Sigmoid colon (tissue), 7 donors: Measurements from ENCODE around the gene KCTD15. TPM values are rescaled to one million over a fixed set of nuclear protein-coding genes. Genes with fewer than 3 reads are reported as not detected.

Source experiments
- DNase-seq: peaks from one replicate; pipeline ENCODE4 v3.0.0-alpha.2; 2019
- H3K27ac ChIP-seq, 4 donors: fragments of 200-600 bp; sonication (generic); one replicate each; pipeline ENCODE4 v1.5.1; 2016 to 2019; ENCODE audit warnings: mild to moderate bottlenecking in 1 of 4
- H3K27me3 ChIP-seq, 3 donors: fragments of 200-600 bp; sonication (generic); one replicate each; pipeline ENCODE4 v1.5.1; 2019; ENCODE audit warnings: mild to moderate bottlenecking in 1 of 3
- H3K36me3 ChIP-seq, 4 donors: fragments of 200-600 bp; sonication (generic); one replicate each; pipeline ENCODE4 v1.5.1; 2016 to 2019
- H3K4me1 ChIP-seq, 4 donors: fragments of 200-600 bp; sonication (generic); one replicate each; pipeline ENCODE4 v1.5.1; 2017 to 2019
- H3K4me3 ChIP-seq, 4 donors: fragments of 200-600 bp; sonication (generic); one replicate each; pipeline ENCODE4 v1.5.1; 2017 to 2019; ENCODE audit warnings: mild to moderate bottlenecking in 2 of 4, moderate library complexity in 1 of 4
- H3K9me3 ChIP-seq, 4 donors: fragments of 200-600 bp in 3 of 4; sonication (generic) in 3 of 4; one replicate each; pipeline versions ENCODE4 v1.5.1 to v1.6.1; 2013 to 2019
- CTCF ChIP-seq, 4 experiments: fragments of 450-650 bp in 3 of 4; fragments of 200-600 bp in 1 of 4; IDR thresholded peaks; one replicate each; pipeline ENCODE4 v1.5.1; 2016 to 2019; ENCODE audit warnings: antibody characterized with exemption in 4 of 4, mild to moderate bottlenecking in 3 of 4, moderate library complexity in 2 of 4
- EP300 ChIP-seq, 4 donors: sonication (generic); formaldehyde crosslinking; IDR thresholded peaks; one replicate each; pipeline ENCODE4 v1.6.1; 2017; ENCODE audit warnings: antibody characterized with exemption in 4 of 4
- POLR2A ChIP-seq, 2 donors: fragments of 450-650 bp; IDR thresholded peaks; one replicate each; pipeline ENCODE4 v1.6.1; 2016; ENCODE audit warnings: antibody characterized with exemption in 2 of 2, mild to moderate bottlenecking in 2 of 2, moderate library complexity in 2 of 2
- POLR2AphosphoS5 ChIP-seq, 4 donors: sonication (generic); formaldehyde crosslinking; IDR thresholded peaks; one replicate each; pipeline ENCODE4 v1.6.1; 2017; ENCODE audit warnings: antibody characterized with exemption in 4 of 4
- WGBS, 2 donors: extraction: QIAGEN DNeasy Blood & Tissue Kit; methylation state at CpG; one replicate each; pipeline ENCODE4 v1.1.7; 2013; 5-methylcytosine and 5-hydroxymethylcytosine counted together
- intact Hi-C: fragments of 100-400 bp; cut with DNase I; formaldehyde crosslinking; loops from one replicate; pipeline ENCODE4 v1.15.1; 2023
- polyA plus RNA-seq, 3 donors: library from polyadenylated mRNA; stranded (reverse); fragments of 200-250 nt; gene quantifications; one replicate each; pipeline ENCODE4 v1.2.3, GENCODE V29; 2013
- total RNA-seq, 4 donors: library from RNA; depleted of rRNA; stranded (reverse); fragments of >200 nt; gene quantifications; one replicate each; pipeline ENCODE4 v1.1.0, GENCODE V29; 2016
- donor health status: healthy with polysubstance abuse.
- donor health status: Bipolar disorder and iron deficiency.
- donor health status: healthy.

The KCTD15 gene
- total and polyA plus RNA-seq, 7 donors: 3.0 to 132 (median 52.8) TPM

- peaks cover 0 to 35% (median 8%) of the 10 kb centered on the region in 3 donors for H3K27me3 ChIP-seq
- no peak for TF ChIP-seq EP300 (IDR thresholded peaks at IDR 0.05)
- no peak for TF ChIP-seq POLR2A (IDR thresholded peaks at IDR 0.05)
- TF ChIP-seq CTCF (IDR thresholded peaks at IDR 0.05): no peak
- no peak for TF ChIP-seq POLR2AphosphoS5 (IDR thresholded peaks at IDR 0.05)
- no peaks in the 10 kb centered on the region for H3K36me3 ChIP-seq
- no peaks in the 10 kb centered on the region for H3K9me3 ChIP-seq
- H3K4me3 ChIP-seq: no peak overlapping the region
- H3K27ac ChIP-seq: no peak overlapping the region
- H3K4me1 ChIP-seq: peaks cover 0 to 8% (median 1%) of the 10 kb centered on the region in 4 donors
- 43 to 45% methylated on average over 9 of the region's 9 CpGs for WGBS, 2 donors
- intact Hi-C loops: no loop called here
- DNase-seq: no peak
Observed at GRCh38 chr19:33767898-33768413, 28.7 kb upstream of the KCTD15 start.

- Histone ChIP-seq H3K27me3 (peaks cover 0 to 30% (median 8%) of the 10 kb centered on the region in 3 donors), H3K27ac (no peak overlapping the region), H3K36me3 (no peaks in the 10 kb centered on the region), H3K9me3 (no peaks in the 10 kb centered on the region), H3K4me3 (no peak overlapping the region), H3K4me1 (peaks cover 0 to 8% (median 1%) of the 10 kb centered on the region in 4 donors)
- TF ChIP-seq POLR2AphosphoS5 (IDR thresholded peaks at IDR 0.05) (no peak), POLR2A (IDR thresholded peaks at IDR 0.05) (no peak), EP300 (IDR thresholded peaks at IDR 0.05) (no peak), CTCF (IDR thresholded peaks at IDR 0.05) (no peak)
- intact Hi-C loops: no loop called here
- whole genome bisulfite sequencing, 2 donors: 72 to 74% methylated on average over 6 of the region's 6 CpGs
- DNase-seq: no peak
Observed at GRCh38 chr19:33769208-33769607, 27.5 kb upstream of the KCTD15 start.

GRCh38 chr19:33770107-33770506, 26.6 kb upstream of the KCTD15 start:
- no peak for TF ChIP-seq POLR2A (IDR thresholded peaks at IDR 0.05)
- no peak for DNase-seq
- Histone ChIP-seq H3K27ac (no peak overlapping the region), H3K4me1 (peaks cover 0 to 8% (median 1%) of the 10 kb centered on the region in 4 donors), H3K4me3 (no peak overlapping the region), H3K9me3 (no peaks in the 10 kb centered on the region), H3K36me3 (no peaks in the 10 kb centered on the region), H3K27me3 (peaks cover 0 to 30% (median 8%) of the 10 kb centered on the region in 3 donors)
- intact Hi-C loops: loop anchor here (5.0 to 10.0 kb wide), 3 partner anchors 353 to 625 kb away; no protein-coding TSS in a partner anchor
- WGBS, 2 donors: 79 to 80% methylated on average over 8 of the region's 8 CpGs

GRCh38 chr19:33771384-33772101, 25.1 kb upstream of the KCTD15 start:
- H3K4me1 ChIP-seq: peaks cover 0 to 8% (median 1%) of the 10 kb centered on the region in 4 donors
- intact Hi-C loops: loop anchor here (1.0 to 10.0 kb wide), 4 partner anchors 341 to 627 kb away; no protein-coding TSS in a partner anchor
- no peaks in the 10 kb centered on the region for H3K36me3 ChIP-seq
- no peak overlapping the region for H3K4me3 ChIP-seq
- TF ChIP-seq POLR2AphosphoS5 (IDR thresholded peaks at IDR 0.05) (no peak), POLR2A (IDR thresholded peaks at IDR 0.05) (no peak), CTCF (IDR thresholded peaks at IDR 0.05) (peak; percentile 69 to 81 (median 75))
- no peaks in the 10 kb centered on the region for H3K9me3 ChIP-seq
- WGBS, 2 donors: 27 to 35% methylated on average over 19 of the region's 19 CpGs
- no peak overlapping the region for H3K27ac ChIP-seq
- peaks cover 0 to 24% (median 8%) of the 10 kb centered on the region in 3 donors for H3K27me3 ChIP-seq
- peak; percentile 81 for DNase-seq

GRCh38 chr19:33772102-33772857, 24.4 kb upstream of the KCTD15 start:
- H3K27ac ChIP-seq: no peak overlapping the region
- peaks cover 0 to 8% (median 1%) of the 10 kb centered on the region in 4 donors for H3K4me1 ChIP-seq
- 94 to 96% methylated on average over 72 of the region's 72 CpGs for WGBS, 2 donors
- H3K27me3 ChIP-seq: peaks cover 0 to 24% (median 8%) of the 10 kb centered on the region in 3 donors
- H3K36me3 ChIP-seq: no peaks in the 10 kb centered on the region
- H3K9me3 ChIP-seq: no peaks in the 10 kb centered on the region
- DNase-seq: no peak
- intact Hi-C loops: loop anchor here (5.0 to 10.0 kb wide), 3 partner anchors 355 to 627 kb away; no protein-coding TSS in a partner anchor
- TF ChIP-seq EP300 (IDR thresholded peaks at IDR 0.05) (no peak), POLR2AphosphoS5 (IDR thresholded peaks at IDR 0.05) (no peak), CTCF (IDR thresholded peaks at IDR 0.05) (no peak), POLR2A (IDR thresholded peaks at IDR 0.05) (no peak)
- no peak overlapping the region for H3K4me3 ChIP-seq
